ENCODE measurements around the gene ALAS1.

GRCh38 chr3:52185837-52186236, 12.1 kb upstream of the ALAS1 start:
- no peak for TF ChIP-seq CTCF (IDR thresholded peaks at IDR 0.05; ENCODE audit: low read depth, low read length)
- no peak for TF ChIP-seq EZH2phosphoT487 (IDR thresholded peaks at IDR 0.05; ENCODE audit: low read depth)
